Measurements from ENCODE around the gene ZGPAT. TPM values are rescaled to one million over a fixed set of nuclear protein-coding genes. Genes with fewer than 3 reads are reported as not detected.

The ZGPAT gene
- total RNA-seq, 1 donor from 2014 or later: 32.8 TPM

GRCh38 chr20:63778034-63778752, 70.4 kb downstream of the ZGPAT start:
- Mint-ChIP-seq H3K27me3 (no peaks in the 10 kb centered on the region), H3K4me1 (ENCODE audit: unreplicated experiment) (peaks cover 13% of the 10 kb centered on the region), H3K4me3 (no peak overlapping the region), H3K36me3 (peaks cover 3% of the 10 kb centered on the region), H3K27ac (no peak overlapping the region), H3K9me3 (no peaks in the 10 kb centered on the region)
- no peak for DNase-seq (ENCODE audit: extremely low spot score, unreplicated experiment)
- TF ChIP-seq, protein P1, sequence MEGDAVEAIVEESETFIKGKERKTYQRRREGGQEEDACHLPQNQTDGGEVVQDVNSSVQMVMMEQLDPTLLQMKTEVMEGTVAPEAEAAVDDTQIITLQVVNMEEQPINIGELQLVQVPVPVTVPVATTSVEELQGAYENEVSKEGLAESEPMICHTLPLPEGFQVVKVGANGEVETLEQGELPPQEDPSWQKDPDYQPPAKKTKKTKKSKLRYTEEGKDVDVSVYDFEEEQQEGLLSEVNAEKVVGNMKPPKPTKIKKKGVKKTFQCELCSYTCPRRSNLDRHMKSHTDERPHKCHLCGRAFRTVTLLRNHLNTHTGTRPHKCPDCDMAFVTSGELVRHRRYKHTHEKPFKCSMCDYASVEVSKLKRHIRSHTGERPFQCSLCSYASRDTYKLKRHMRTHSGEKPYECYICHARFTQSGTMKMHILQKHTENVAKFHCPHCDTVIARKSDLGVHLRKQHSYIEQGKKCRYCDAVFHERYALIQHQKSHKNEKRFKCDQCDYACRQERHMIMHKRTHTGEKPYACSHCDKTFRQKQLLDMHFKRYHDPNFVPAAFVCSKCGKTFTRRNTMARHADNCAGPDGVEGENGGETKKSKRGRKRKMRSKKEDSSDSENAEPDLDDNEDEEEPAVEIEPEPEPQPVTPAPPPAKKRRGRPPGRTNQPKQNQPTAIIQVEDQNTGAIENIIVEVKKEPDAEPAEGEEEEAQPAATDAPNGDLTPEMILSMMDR (conservative IDR thresholded peaks at IDR 0.05): no peak

GRCh38 chr20:63778857-63779256, 71.0 kb downstream of the ZGPAT start:
- peaks cover 13% of the 10 kb centered on the region for H3K4me1 Mint-ChIP-seq (ENCODE audit: unreplicated experiment)
- TF ChIP-seq, protein P1 (conservative IDR thresholded peaks at IDR 0.05): no peak
- no peaks in the 10 kb centered on the region for H3K27me3 Mint-ChIP-seq
- no peaks in the 10 kb centered on the region for H3K9me3 Mint-ChIP-seq
- H3K4me3 Mint-ChIP-seq: no peak overlapping the region
- DNase-seq (ENCODE audit: extremely low spot score, unreplicated experiment): no peak
- H3K27ac Mint-ChIP-seq: no peak overlapping the region
- peaks cover 3% of the 10 kb centered on the region for H3K36me3 Mint-ChIP-seq

- Mint-ChIP-seq H3K9me3 (no peaks in the 10 kb centered on the region), H3K4me3 (no peak overlapping the region), H3K36me3 (no peaks in the 10 kb centered on the region), H3K27me3 (no peaks in the 10 kb centered on the region), H3K4me1 (ENCODE audit: unreplicated experiment) (peaks cover 10% of the 10 kb centered on the region), H3K27ac (no peak overlapping the region)
- TF ChIP-seq, protein P1 (conservative IDR thresholded peaks at IDR 0.05): no peak
- DNase-seq (ENCODE audit: extremely low spot score, unreplicated experiment): no peak
These were observed 73.3 kb downstream of the ZGPAT start for GRCh38 chr20:63781181-63781580.

DNA sequence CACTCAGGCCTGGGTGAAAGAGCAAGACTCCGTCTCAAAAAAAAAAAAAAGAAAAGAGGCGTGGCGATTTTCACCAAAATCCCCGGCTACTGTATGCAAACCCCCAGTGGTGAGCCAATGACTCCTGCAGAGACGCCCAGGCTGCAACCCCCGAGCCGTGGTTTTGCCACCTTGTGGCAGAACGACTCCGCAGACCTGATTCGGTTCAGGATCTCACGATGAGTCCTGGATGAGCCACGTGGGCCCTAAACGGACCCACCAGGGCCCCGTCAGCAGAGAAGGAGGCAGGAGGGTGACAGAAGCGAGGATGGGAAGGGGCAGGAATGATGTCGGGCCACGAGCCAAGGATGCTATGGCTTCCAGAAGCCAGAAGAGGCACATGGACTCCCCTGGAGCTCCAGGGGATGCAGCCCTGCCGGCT, 74.2 kb downstream of the ZGPAT start:
- no peak overlapping the region for H3K4me3 Mint-ChIP-seq
- peaks cover 10% of the 10 kb centered on the region for H3K4me1 Mint-ChIP-seq (ENCODE audit: unreplicated experiment)
- TF ChIP-seq, protein P1 (conservative IDR thresholded peaks at IDR 0.05): no peak
- DNase-seq (ENCODE audit: extremely low spot score, unreplicated experiment): no peak
- no peaks in the 10 kb centered on the region for H3K27me3 Mint-ChIP-seq
- no peaks in the 10 kb centered on the region for H3K9me3 Mint-ChIP-seq
- H3K27ac Mint-ChIP-seq: no peak overlapping the region
- H3K36me3 Mint-ChIP-seq: no peaks in the 10 kb centered on the region

- H3K4me3 Mint-ChIP-seq: no peak overlapping the region
- no peak overlapping the region for H3K27ac Mint-ChIP-seq
- no peaks in the 10 kb centered on the region for H3K27me3 Mint-ChIP-seq
- no peak for DNase-seq (ENCODE audit: extremely low spot score, unreplicated experiment)
- H3K36me3 Mint-ChIP-seq: no peaks in the 10 kb centered on the region
- peaks cover 10% of the 10 kb centered on the region for H3K4me1 Mint-ChIP-seq (ENCODE audit: unreplicated experiment)
- no peaks in the 10 kb centered on the region for H3K9me3 Mint-ChIP-seq
- TF ChIP-seq, protein P1 (conservative IDR thresholded peaks at IDR 0.05): no peak
These were observed 74.7 kb downstream of the ZGPAT start for GRCh38 chr20:63782521-63782971.

All from type B pancreatic cell (in vitro differentiated cells).